ENCODE results near the gene CEP44. TPM values are rescaled to one million over a fixed set of nuclear protein-coding genes. Genes with fewer than 3 reads are reported as not detected.

CEP44 gene
- total and polyA plus RNA-seq, 10 of the 15 experiments (the other 5 are each of a cell fraction or from before 2014, with no cell fraction given), result 7.6 to 19.8 (median 14.2) TPM

DNA sequence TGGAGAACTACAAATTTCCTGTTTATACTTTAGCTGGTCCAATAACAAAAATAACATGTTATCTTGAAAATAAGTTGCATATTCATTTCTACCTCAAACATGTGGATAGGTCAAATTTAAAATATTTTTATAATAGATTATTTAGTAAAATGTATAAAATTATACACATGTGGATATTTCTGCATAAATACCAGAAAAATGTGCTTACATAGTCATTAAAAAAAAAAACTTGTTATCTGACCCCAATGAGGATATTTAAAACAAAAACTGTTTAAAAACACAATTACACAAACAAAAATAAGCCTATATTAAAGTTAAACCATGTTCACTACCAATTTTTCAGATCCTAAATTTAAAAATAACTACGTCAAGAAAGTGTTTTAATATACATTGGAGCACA lies 28.3 kb upstream of the CEP44 start:
- no peak overlapping the region for H3K4me3 ChIP-seq
- H3K36me3 ChIP-seq (ENCODE audit: control insufficient read depth in 2 of 2, insufficient read depth in 2 of 2, low read length in 1 of 2), result peaks cover 0 to 3% of the 10 kb centered on the region in 2 experiments; a peak in 1 of 4 replicates
- BruUV-seq (replicated peaks), result no TSS peak
- ChIA-PET CTCF (interaction anchor here (1.1 kb wide), 1 partner anchor 14 kb away, joined by 3 read pairs; no protein-coding TSS in a partner anchor), POLR2A (no interaction called here), SMC1A (ENCODE audit: uncharacterized antibody, unreplicated experiment) (no interaction called here), RAD21 (ENCODE audit: unreplicated experiment) (no interaction called here)
- no peak overlapping the region for H3K4me2 ChIP-seq (ENCODE audit: control insufficient read depth, insufficient read depth)
- FAIRE-seq (no peak), ATAC-seq (no peak), DNase-seq (ENCODE audit: low read depth, low spot score) (no peak)
- TF ChIP-seq CHD1 (IDR thresholded peaks at IDR 0.05; ENCODE audit: low read depth, low read length) (no peak), IKZF2 (IDR thresholded peaks at IDR 0.05) (no peak), MXI1 (IDR thresholded peaks at IDR 0.05; ENCODE audit: low read depth, low read length) (no peak), MYB (IDR thresholded peaks at IDR 0.05; ENCODE audit: borderline replicate concordance, low read depth, low read length) (no peak), ZNF207 (IDR thresholded peaks at IDR 0.05; ENCODE audit: borderline replicate concordance) (no peak)
- TF ChIP-seq, protein P1, sequence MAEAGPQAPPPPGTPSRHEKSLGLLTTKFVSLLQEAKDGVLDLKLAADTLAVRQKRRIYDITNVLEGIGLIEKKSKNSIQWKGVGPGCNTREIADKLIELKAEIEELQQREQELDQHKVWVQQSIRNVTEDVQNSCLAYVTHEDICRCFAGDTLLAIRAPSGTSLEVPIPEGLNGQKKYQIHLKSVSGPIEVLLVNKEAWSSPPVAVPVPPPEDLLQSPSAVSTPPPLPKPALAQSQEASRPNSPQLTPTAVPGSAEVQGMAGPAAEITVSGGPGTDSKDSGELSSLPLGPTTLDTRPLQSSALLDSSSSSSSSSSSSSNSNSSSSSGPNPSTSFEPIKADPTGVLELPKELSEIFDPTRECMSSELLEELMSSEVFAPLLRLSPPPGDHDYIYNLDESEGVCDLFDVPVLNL (IDR thresholded peaks at IDR 0.05; ENCODE audit: low read depth, low read length), result no peak
- TF ChIP-seq, protein P2, sequence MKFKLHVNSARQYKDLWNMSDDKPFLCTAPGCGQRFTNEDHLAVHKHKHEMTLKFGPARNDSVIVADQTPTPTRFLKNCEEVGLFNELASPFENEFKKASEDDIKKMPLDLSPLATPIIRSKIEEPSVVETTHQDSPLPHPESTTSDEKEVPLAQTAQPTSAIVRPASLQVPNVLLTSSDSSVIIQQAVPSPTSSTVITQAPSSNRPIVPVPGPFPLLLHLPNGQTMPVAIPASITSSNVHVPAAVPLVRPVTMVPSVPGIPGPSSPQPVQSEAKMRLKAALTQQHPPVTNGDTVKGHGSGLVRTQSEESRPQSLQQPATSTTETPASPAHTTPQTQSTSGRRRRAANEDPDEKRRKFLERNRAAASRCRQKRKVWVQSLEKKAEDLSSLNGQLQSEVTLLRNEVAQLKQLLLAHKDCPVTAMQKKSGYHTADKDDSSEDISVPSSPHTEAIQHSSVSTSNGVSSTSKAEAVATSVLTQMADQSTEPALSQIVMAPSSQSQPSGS (IDR thresholded peaks at IDR 0.05; ENCODE audit: low read length), result no peak
- TF ChIP-seq, protein P3, sequence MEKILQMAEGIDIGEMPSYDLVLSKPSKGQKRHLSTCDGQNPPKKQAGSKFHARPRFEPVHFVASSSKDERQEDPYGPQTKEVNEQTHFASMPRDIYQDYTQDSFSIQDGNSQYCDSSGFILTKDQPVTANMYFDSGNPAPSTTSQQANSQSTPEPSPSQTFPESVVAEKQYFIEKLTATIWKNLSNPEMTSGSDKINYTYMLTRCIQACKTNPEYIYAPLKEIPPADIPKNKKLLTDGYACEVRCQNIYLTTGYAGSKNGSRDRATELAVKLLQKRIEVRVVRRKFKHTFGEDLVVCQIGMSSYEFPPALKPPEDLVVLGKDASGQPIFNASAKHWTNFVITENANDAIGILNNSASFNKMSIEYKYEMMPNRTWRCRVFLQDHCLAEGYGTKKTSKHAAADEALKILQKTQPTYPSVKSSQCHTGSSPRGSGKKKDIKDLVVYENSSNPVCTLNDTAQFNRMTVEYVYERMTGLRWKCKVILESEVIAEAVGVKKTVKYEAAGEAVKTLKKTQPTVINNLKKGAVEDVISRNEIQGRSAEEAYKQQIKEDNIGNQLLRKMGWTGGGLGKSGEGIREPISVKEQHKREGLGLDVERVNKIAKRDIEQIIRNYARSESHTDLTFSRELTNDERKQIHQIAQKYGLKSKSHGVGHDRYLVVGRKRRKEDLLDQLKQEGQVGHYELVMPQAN (conservative IDR thresholded peaks at IDR 0.05), result no peak
- TF ChIP-seq, protein P4, sequence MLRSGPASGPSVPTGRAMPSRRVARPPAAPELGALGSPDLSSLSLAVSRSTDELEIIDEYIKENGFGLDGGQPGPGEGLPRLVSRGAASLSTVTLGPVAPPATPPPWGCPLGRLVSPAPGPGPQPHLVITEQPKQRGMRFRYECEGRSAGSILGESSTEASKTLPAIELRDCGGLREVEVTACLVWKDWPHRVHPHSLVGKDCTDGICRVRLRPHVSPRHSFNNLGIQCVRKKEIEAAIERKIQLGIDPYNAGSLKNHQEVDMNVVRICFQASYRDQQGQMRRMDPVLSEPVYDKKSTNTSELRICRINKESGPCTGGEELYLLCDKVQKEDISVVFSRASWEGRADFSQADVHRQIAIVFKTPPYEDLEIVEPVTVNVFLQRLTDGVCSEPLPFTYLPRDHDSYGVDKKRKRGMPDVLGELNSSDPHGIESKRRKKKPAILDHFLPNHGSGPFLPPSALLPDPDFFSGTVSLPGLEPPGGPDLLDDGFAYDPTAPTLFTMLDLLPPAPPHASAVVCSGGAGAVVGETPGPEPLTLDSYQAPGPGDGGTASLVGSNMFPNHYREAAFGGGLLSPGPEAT (IDR thresholded peaks at IDR 0.05; ENCODE audit: low read depth), result no peak
- H3K9ac ChIP-seq (ENCODE audit: control insufficient read depth, insufficient read depth, low read length), result no peak overlapping the region
- intact Hi-C loops (cut with micrococcal nuclease; ENCODE audit: unreplicated experiment) (no loop called here), in situ Hi-C loops (cut with MboI) (no loop called here)
- no peaks in the 10 kb centered on the region for H3K9me3 ChIP-seq (replicated peaks; ENCODE audit: control insufficient read depth, insufficient read depth, low read length)
- H4K20me1 ChIP-seq (ENCODE audit: control insufficient read depth, insufficient read depth), result no peaks in the 10 kb centered on the region
- H3K27ac ChIP-seq (ENCODE audit: control insufficient read depth, insufficient read depth), result no peak overlapping the region
- no peaks in the 10 kb centered on the region for H3K79me2 ChIP-seq (ENCODE audit: control insufficient read depth, insufficient read depth, low read length)
- 96% methylated on average over 1 of the region's 1 CpG for WGBS (ENCODE audit: insufficient coverage, insufficient replicate concordance, low lambda C conversion rate, missing lambda C conversion rate)
- H3K4me1 ChIP-seq (ENCODE audit: control insufficient read depth, insufficient read depth, low read length), result no peaks in the 10 kb centered on the region
- H2AFZ ChIP-seq (ENCODE audit: control insufficient read depth, low read depth, low read length), result no peak overlapping the region
- no peaks in the 10 kb centered on the region for H3K27me3 ChIP-seq (replicated peaks in 1 of 2; ENCODE audit: control insufficient read depth in 2 of 2, insufficient read depth in 2 of 2, low read length in 1 of 2)
